Endometrial microvascular endothelial cells (primary cell): ENCODE data around the gene AEBP2. TPM values are rescaled to one million over a fixed set of nuclear protein-coding genes. Genes with fewer than 3 reads are reported as not detected.

ENCODE experiments used
- in situ Hi-C: cut with HindIII; loops from 2 replicates; pipeline ENCODE4 v1.10.0; 2017; ENCODE audit warnings: low sequenced_read_pairs, low pct_unique_long_range_greater_than_20kb; ENCODE audit errors: inconsistent ontology term
- total RNA-seq: library from RNA; depleted of rRNA; stranded (reverse); fragments of >200 nt; gene quantifications from one replicate; pipeline ENCODE4 v1.2.3, GENCODE V29; 2015; ENCODE audit errors: inconsistent ontology term

AEBP2 gene
- total RNA-seq, 1 donor from 2014 or later: 14.1 TPM

- in situ Hi-C loops: no loop called here
Measured at GRCh38 chr12:19485240-19485639, 45.9 kb downstream of the AEBP2 start.

DNA sequence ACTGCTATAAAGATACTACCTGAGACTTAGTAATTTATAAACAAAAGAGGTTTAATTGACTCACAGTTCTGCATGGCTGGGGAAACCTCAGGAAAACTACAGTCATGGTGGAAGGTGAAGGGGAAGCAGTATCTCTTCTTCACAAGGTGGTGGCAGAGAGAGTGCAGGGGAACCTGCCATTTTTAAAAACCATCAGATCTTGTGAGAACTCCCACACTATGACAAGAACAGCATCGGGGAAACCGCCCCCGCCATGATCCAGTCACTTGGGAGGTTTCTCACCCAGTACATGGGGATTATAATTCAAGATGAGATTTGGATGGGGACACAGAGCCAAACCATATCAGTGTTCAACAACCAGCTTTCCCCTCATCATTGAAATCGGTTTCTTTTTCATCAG, 49.9 kb downstream of the AEBP2 start:
- in situ Hi-C loops: no loop called here

- in situ Hi-C loops: no loop called here
Measured at GRCh38 chr12:19490908-19491307, 51.6 kb downstream of the AEBP2 start.

- in situ Hi-C loops: no loop called here
Measured at GRCh38 chr12:19491863-19492262, 52.6 kb downstream of the AEBP2 start.

- in situ Hi-C loops: no loop called here
Measured at GRCh38 chr12:19496219-19496878, 57.1 kb downstream of the AEBP2 start.

- in situ Hi-C loops: no loop called here
Measured at GRCh38 chr12:19498099-19498498, 58.8 kb downstream of the AEBP2 start.

GRCh38 chr12:19499030-19499429, 59.7 kb downstream of the AEBP2 start:
- in situ Hi-C loops: no loop called here

- in situ Hi-C loops: no loop called here
Measured at GRCh38 chr12:19506497-19506896, 67.2 kb downstream of the AEBP2 start.

DNA sequence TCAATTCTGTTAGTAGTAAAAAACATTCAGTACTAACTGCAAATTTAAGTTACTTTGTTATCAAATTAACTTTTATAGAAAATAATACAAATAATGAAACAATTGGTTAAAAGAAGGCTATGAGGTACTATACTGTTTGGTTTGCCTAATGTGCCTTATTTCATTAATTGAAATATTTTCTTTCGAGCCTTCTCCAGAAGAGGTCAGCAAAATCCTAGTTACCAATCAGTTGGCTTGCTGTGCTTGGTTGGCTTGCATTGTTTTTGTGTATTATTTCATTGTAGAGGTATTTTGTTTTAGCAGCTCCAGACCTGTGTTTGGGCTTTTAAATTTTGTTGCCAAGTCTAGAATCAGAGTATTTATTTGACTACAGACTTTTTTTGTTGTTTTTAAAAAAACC, 68.5 kb downstream of the AEBP2 start:
- in situ Hi-C loops: no loop called here

- in situ Hi-C loops: no loop called here
Measured at GRCh38 chr12:19510461-19510860, 71.2 kb downstream of the AEBP2 start.

GRCh38 chr12:19515179-19515578, 75.9 kb downstream of the AEBP2 start:
- in situ Hi-C loops: no loop called here

DNA sequence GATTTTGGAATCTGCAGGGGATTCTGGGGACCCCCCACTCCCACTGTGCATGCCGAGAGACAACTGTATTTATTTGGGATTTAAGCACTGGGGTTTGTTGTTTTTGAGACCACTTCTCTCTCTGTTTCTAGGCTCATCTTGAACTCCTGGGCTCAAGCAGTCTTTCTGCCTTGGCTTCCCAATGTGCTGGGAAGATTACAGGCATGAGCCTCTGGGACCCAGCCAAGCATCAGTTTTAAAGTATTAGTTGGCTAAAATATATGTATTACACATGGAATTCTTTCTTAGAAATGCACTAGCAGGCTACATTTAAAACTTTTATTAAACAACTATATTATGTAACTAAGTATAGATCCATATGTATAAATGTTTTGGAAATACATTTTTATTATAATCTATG, 78.3 kb downstream of the AEBP2 start:
- in situ Hi-C loops: no loop called here

DNA sequence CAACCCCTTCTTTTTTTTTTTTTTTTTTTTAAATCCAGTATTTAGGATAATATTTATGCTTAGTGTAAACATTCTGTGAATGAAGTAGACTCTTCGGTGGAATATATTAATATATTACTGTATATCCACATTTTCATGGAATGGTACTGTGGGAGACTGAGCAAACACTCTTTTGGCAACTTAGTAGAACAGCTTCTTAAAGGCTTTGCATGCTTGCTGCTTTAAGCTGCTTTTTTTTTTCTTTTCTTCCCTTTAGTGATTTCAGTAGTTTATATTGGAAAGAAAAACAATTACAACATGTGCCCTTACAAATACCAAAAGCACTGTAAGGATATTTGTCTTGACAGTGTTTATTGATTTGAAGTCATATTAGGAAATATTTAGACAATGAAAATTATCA, 78.9 kb downstream of the AEBP2 start:
- in situ Hi-C loops: no loop called here

GRCh38 chr12:19520646-19521415, 81.5 kb downstream of the AEBP2 start:
- in situ Hi-C loops: no loop called here

DNA sequence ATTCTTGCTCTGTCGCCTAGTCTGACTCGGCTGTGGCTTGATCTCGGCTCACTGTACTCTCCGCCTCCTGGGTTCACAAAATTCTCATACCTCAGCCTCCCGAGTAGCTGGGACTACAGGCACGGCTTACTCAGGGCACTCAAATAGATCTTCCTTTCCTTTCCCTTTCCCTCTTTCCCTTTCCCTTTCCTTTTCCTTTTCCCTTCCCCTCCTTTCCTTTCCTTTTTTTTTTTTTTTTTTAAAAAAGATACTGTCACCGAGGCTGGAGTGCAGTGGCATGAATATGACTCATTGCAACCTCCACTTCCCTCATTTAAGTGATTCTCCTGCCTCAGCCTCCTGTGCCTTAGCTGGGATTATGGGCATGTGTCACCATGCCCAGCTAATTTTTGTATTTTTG, 86.0 kb downstream of the AEBP2 start:
- in situ Hi-C loops: no loop called here

DNA sequence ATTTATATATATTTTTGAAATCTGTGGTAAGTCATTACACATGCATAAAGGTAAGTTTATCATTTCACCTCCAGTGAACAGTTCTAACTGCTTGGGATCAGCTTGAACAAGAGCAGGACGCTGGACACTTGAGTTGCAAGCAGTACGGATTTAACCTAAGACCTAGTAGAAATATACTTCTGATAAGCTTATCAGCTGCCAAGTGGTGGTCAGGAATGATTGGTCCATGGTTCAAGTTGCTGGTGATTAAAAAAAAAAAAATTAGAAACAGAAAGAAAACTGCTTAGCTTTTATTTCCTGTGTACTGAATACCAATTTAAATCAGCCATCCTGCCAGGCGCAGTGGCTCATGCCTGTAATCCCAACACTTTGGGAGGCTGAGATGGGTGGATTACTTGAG, 88.6 kb downstream of the AEBP2 start:
- in situ Hi-C loops: no loop called here

DNA sequence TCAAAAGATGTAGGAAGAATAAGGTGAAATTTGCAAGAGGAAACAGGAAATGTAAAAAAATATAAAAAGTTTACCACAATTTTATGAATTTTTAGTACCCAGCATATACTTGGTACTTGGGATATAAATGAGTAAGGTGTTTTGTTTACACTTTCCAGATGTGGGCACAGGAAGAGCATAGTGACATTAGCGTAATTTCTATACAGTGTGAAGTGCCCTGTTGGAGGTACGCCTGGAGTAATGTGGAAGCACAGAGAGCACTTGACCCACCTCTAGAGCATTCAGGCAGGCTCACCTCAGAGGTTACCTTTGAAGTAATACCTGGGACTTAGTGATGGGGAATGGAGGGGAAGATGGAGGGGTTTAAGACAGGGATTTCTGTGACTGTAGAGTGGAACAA, 89.5 kb downstream of the AEBP2 start:
- in situ Hi-C loops: no loop called here

GRCh38 chr12:19529951-19530636, 90.8 kb downstream of the AEBP2 start:
- in situ Hi-C loops: no loop called here

GRCh38 chr12:19530637-19531023, 91.3 kb downstream of the AEBP2 start:
- in situ Hi-C loops: no loop called here

DNA sequence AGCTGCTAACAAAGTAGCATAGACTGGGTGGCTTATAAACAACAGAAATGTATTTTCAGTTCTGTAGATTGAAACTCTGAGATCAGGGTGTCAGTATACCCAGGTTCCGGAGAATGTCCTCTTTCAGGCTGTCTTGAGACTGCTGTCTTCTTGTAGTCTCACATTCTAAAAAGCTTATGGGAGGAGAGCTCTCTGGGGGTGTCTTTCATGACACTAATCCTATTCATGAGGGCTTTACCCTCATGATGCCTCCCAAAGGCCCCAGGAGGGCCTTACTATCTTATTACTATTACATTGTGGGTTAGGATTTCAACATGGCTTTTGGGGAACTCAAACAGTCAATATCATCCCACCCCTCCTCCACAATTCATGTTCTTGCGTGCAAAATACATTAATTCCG, 94.3 kb downstream of the AEBP2 start:
- in situ Hi-C loops: no loop called here
